Upper lobe of left lung (tissue), 4 donors: ENCODE results near the gene AGBL1.

Experiments used
- CTCF ChIP-seq, 6 experiments: fragments of 450-650 bp in 4 of 6; fragments of 200-600 bp in 2 of 6; sonication (generic) in 2 of 6; IDR thresholded peaks; one replicate each; pipeline ENCODE4 v1.5.1; 2016 to 2019; ENCODE audit warnings: antibody characterized with exemption in 6 of 6
- EP300 ChIP-seq, 4 donors: sonication (generic); formaldehyde crosslinking; IDR thresholded peaks; one replicate each; pipeline ENCODE4 v1.5.1; 2017; ENCODE audit warnings: antibody characterized with exemption in 4 of 4, control low read depth in 2 of 4
- POLR2A ChIP-seq, 4 donors: fragments of 450-650 bp; IDR thresholded peaks; one replicate each; pipeline ENCODE4 v1.5.1; 2016 to 2017; ENCODE audit warnings: antibody characterized with exemption in 4 of 4, mild to moderate bottlenecking in 2 of 4
- POLR2AphosphoS5 ChIP-seq, 2 donors: sonication (generic); formaldehyde crosslinking; IDR thresholded peaks; one replicate each; pipeline ENCODE4 v1.5.1; 2017; ENCODE audit warnings: antibody characterized with exemption in 2 of 2

- TF ChIP-seq EP300 (IDR thresholded peaks at IDR 0.05): no peak
- TF ChIP-seq POLR2A (IDR thresholded peaks at IDR 0.05): no peak
- no peak for TF ChIP-seq CTCF (IDR thresholded peaks at IDR 0.05)
- TF ChIP-seq POLR2AphosphoS5 (IDR thresholded peaks at IDR 0.05): no peak
Observed at GRCh38 chr15:86677278-86677677, 597.6 kb downstream of the AGBL1 start.
